K562 (cell line): ENCODE results near the gene LZTS2. TPM values are rescaled to one million over a fixed set of nuclear protein-coding genes. Genes with fewer than 3 reads are reported as not detected.

ENCODE experiments used
- COPS2 ChIP-seq: fragments of 450-650 bp; conservative IDR thresholded peaks from 2 replicates; pipeline ENCODE4 v1.6.1; 2016; ENCODE audit warnings: mild to moderate bottlenecking, moderate library complexity
- ELF2 ChIP-seq: fragments of 250-450 bp; sonication (Bioruptor Pico); IDR thresholded peaks from 2 replicates; pipeline ENCODE4 v1.5.0; 2021; ENCODE audit warnings: mild to moderate bottlenecking
- GABPB1 ChIP-seq: sonication (generic); formaldehyde crosslinking; IDR thresholded peaks from 2 replicates; pipeline ENCODE4 v1.8.0; 2022; ENCODE audit warnings: mild to moderate bottlenecking, missing genetic modification reagents
- REST ChIP-seq, 2 experiments: fragments of 450-650 bp; formaldehyde crosslinking in 1 of 2; IDR thresholded peaks; 2 replicates each; pipeline versions ENCODE4 v1.4.0 to v1.6.1; 2014 to 2020; ENCODE audit warnings: mild to moderate bottlenecking in 2 of 2, borderline replicate concordance in 1 of 2, low read depth in 1 of 2
- THRAP3 ChIP-seq: fragments of 450-650 bp; IDR thresholded peaks from 2 replicates; pipeline ENCODE4 v1.6.1; 2016; ENCODE audit warnings: mild to moderate bottlenecking, inconsistent platforms, borderline replicate concordance
- XRCC3 ChIP-seq: fragments of 450-650 bp; IDR thresholded peaks from 2 replicates; pipeline ENCODE4 v1.6.1; 2017; ENCODE audit warnings: mild to moderate bottlenecking, moderate library complexity
- ZBTB40 ChIP-seq, 2 experiments: fragments of 450-650 bp in 1 of 2; sonication (generic) in 1 of 2; formaldehyde crosslinking in 1 of 2; IDR thresholded peaks; 2 replicates each; pipeline versions ENCODE4 v1.7.1 to v1.9.0; 2016 to 2022; ENCODE audit warnings: inconsistent platforms in 1 of 2, mild to moderate bottlenecking in 1 of 2, missing genetic modification reagents in 1 of 2
- polyA plus RNA-seq, 8 experiments: library from polyadenylated mRNA; depleted of rRNA in 4 of 8; stranded (reverse) in 5 of 8; unstranded in 3 of 8; fragments of >200 nt; fragmentation: Nextera tagmentation in 2 of 8; fragmentation: Illumina TruSeq in 1 of 8; extraction: Ambion mirVana in 2 of 8; extraction: Trizol in 1 of 8; gene quantifications; 2 replicates each; pipeline versions ENCODE4 v1.2.1 to v1.2.3, GENCODE V29; 2011 to 2014; ENCODE audit warnings: inconsistent platforms in 1 of 8, missing spikeins in 1 of 8
- total RNA-seq, 7 experiments: library from RNA; depleted of rRNA in 6 of 7; stranded (reverse); fragments of >200 nt in 6 of 7; fragmentation: Illumina TruSeq in 2 of 7; extraction: Trizol in 2 of 7; gene quantifications; 2 replicates each; pipeline versions ENCODE4 v1.2.1 to v1.2.3, GENCODE V29; 2011 to 2021; ENCODE audit warnings: low replicate concordance in 1 of 7

LZTS2 gene
- total and polyA plus RNA-seq, 9 of the 15 experiments (the other 6 are each of a cell fraction or from before 2014, with no cell fraction given): 0.23 to 42.5 (median 14.7) TPM

- TF ChIP-seq REST (IDR thresholded peaks at IDR 0.05; ENCODE audit: borderline replicate concordance): no peak
- TF ChIP-seq REST (CRISPR knock-in tag; IDR thresholded peaks at IDR 0.05; ENCODE audit: low read depth): no peak
- TF ChIP-seq ZBTB40 (IDR thresholded peaks at IDR 0.05): peak; percentile 51; the same call in 1 of the 2 replicates
- TF ChIP-seq ZBTB40 (CRISPR knock-in tag; IDR thresholded peaks at IDR 0.05): no peak
- no peak for TF ChIP-seq COPS2
- TF ChIP-seq XRCC3: no peak
- TF ChIP-seq THRAP3: no peak
- no peak for TF ChIP-seq GABPB1
- TF ChIP-seq ELF2 (CRISPR knock-in tag): no peak
These were observed 1.2 kb upstream of the LZTS2 start (continued) for GRCh38 chr10:100998183-100998990.
